Neural cell (in vitro differentiated cells): ENCODE results near the gene PCMT1. TPM values are rescaled to one million over a fixed set of nuclear protein-coding genes. Genes with fewer than 3 reads are reported as not detected.

Experiments
- H2AFZ ChIP-seq: fragments of 200-600, 300-800 bp; sonication (generic), shearing (Covaris generic); 2 replicates; pipeline ENCODE4 v1.6.0; 2014; ENCODE audit warnings: low read depth, mild to moderate bottlenecking, antibody characterized with exemption, low read length, moderate library complexity
- H3F3A ChIP-seq: fragments of 200-600 bp; shearing (Covaris generic); 2 replicates; pipeline ENCODE4 v1.6.1; 2016; ENCODE audit warnings: mild to moderate bottlenecking, moderate library complexity, mixed read lengths, antibody characterized with exemption, low read length; ENCODE audit not compliant: insufficient read depth, poor library complexity, severe bottlenecking
- H3K27ac ChIP-seq: fragments of 200-600, 300-800 bp; sonication (generic), shearing (Covaris generic); 2 replicates; pipeline ENCODE4 v1.5.1; 2014; ENCODE audit warnings: mild to moderate bottlenecking, low read length, moderate library complexity
- H3K27me3 ChIP-seq: fragments of 300-800, 200-600 bp; sonication (generic), shearing (Covaris generic); 2 replicates; pipeline ENCODE4 v1.6.0; 2014; ENCODE audit warnings: mild to moderate bottlenecking, low read depth, low read length, moderate library complexity; ENCODE audit not compliant: insufficient read depth
- H3K36me3 ChIP-seq: fragments of 300-800, 200-600 bp; sonication (generic), shearing (Covaris generic); 2 replicates; pipeline ENCODE4 v1.5.1; 2014; ENCODE audit warnings: mild to moderate bottlenecking, antibody characterized with exemption, low read length, moderate library complexity; ENCODE audit not compliant: insufficient read depth
- H3K4me2 ChIP-seq: fragments of 300-800, 200-600 bp; sonication (generic), shearing (Covaris generic); 2 replicates; pipeline ENCODE4 v1.6.0; 2014; ENCODE audit warnings: mild to moderate bottlenecking, low read length
- H3K4me3 ChIP-seq: fragments of 300-800, 200-600 bp; sonication (generic), shearing (Covaris generic); 2 replicates; pipeline ENCODE4 v1.5.1; 2014; ENCODE audit warnings: mild to moderate bottlenecking, low read length, moderate library complexity
- H3K79me2 ChIP-seq: fragments of 200-600 bp; shearing (Covaris generic); replicated peaks from 2 replicates; pipeline ENCODE4 v1.6.0; 2014; ENCODE audit warnings: mild to moderate bottlenecking, low read length, moderate library complexity; ENCODE audit not compliant: insufficient read depth
- H3K9ac ChIP-seq: fragments of 300-800, 200-600 bp; sonication (generic), shearing (Covaris generic); 2 replicates; pipeline ENCODE4 v1.6.1; 2016; ENCODE audit warnings: mild to moderate bottlenecking, low read length, mixed read lengths
- H3K9me2 ChIP-seq: fragments of 200-600 bp; shearing (Covaris generic); 2 replicates; pipeline ENCODE4 v1.6.1; 2016; ENCODE audit warnings: mild to moderate bottlenecking, low read length, mixed read lengths; ENCODE audit not compliant: insufficient read depth
- H3K9me3 ChIP-seq: fragments of 200-600, 300-800 bp; sonication (generic), shearing (Covaris generic); 2 replicates; pipeline ENCODE4 v1.6.1; 2016; ENCODE audit warnings: mild to moderate bottlenecking, mixed run types, low read length, moderate library complexity, mixed read lengths
- H4K20me1 ChIP-seq: fragments of 200-600 bp; shearing (Covaris generic); 2 replicates; pipeline ENCODE4 v1.6.1; 2016; ENCODE audit warnings: mild to moderate bottlenecking, mixed run types; ENCODE audit not compliant: insufficient read depth
- EP300 ChIP-seq: fragments of 450-650 bp; conservative IDR thresholded peaks from 2 replicates; pipeline ENCODE4 v1.6.1; 2014; ENCODE audit warnings: antibody characterized with exemption, mild to moderate bottlenecking, moderate library complexity; ENCODE audit not compliant: poor library complexity, severe bottlenecking
- EZH2 ChIP-seq: fragments of 200-600, 300-800 bp; shearing (Covaris generic), sonication (generic); IDR thresholded peaks from 2 replicates; pipeline ENCODE4 v1.6.1; 2014; ENCODE audit warnings: antibody characterized with exemption, low read length, borderline replicate concordance, mild to moderate bottlenecking; ENCODE audit not compliant: insufficient read depth, poor library complexity, severe bottlenecking
- MXI1 ChIP-seq: fragments of 450-650 bp; conservative IDR thresholded peaks from 2 replicates; pipeline ENCODE4 v1.6.1; 2014; ENCODE audit warnings: antibody characterized with exemption, mild to moderate bottlenecking; ENCODE audit not compliant: poor library complexity, severe bottlenecking
- POLR2AphosphoS5 ChIP-seq: IDR thresholded peaks from 2 replicates; pipeline ENCODE4 v1.6.1; 2012
- RAD21 ChIP-seq: fragments of 450-650 bp; conservative IDR thresholded peaks from 2 replicates; pipeline ENCODE4 v1.6.1; 2014; ENCODE audit warnings: antibody characterized with exemption, mild to moderate bottlenecking, moderate library complexity
- SMC3 ChIP-seq: fragments of 450-650 bp; conservative IDR thresholded peaks from 2 replicates; pipeline ENCODE4 v1.6.1; 2014; ENCODE audit warnings: antibody characterized with exemption, mild to moderate bottlenecking, moderate library complexity; ENCODE audit not compliant: poor library complexity
- TAF1 ChIP-seq: IDR thresholded peaks from 2 replicates; pipeline ENCODE4 v1.6.1; 2012; ENCODE audit warnings: low read depth
- polyA plus RNA-seq: library from polyadenylated mRNA; depleted of rRNA; stranded (reverse); fragments of >200 nt; gene quantifications from 2 replicates; pipeline ENCODE4 v1.2.3, GENCODE V29; 2014
- TF ChIP-seq, protein P1 (sequence below): IDR thresholded peaks from 2 replicates; pipeline ENCODE4 v1.6.1; 2012; ENCODE audit warnings: borderline replicate concordance
- TF ChIP-seq, protein P2 (sequence below): fragments of 450-650 bp; IDR thresholded peaks from 2 replicates; pipeline ENCODE4 v1.5.1; 2014; ENCODE audit warnings: antibody characterized with exemption, mild to moderate bottlenecking, moderate library complexity; ENCODE audit not compliant: poor library complexity, severe bottlenecking

PCMT1 gene
- polyA plus RNA-seq, 1 donor from 2014 or later: 384 TPM

DNA sequence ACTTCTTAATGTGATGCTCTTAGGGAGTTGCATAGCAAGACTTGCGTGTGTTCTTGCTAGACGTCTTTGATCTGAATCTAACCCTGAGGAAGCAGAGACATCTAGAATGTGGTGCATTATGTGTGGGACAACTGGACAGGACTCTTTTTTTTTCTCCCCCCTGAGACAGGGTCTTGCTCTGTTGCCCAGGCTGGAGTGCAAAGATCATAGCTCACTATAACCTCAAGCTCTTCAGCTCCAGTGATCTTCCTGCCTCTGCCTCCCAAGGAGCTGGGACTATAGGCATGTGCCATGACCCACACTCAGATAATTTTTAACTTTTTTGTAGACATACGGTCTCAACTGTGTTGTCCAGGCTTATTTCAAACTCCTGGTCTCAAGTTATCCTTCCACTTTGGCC is 34.0 kb downstream of the PCMT1 start:
- no peak for TF ChIP-seq MXI1
- no peak for TF ChIP-seq EZH2
- TF ChIP-seq TAF1: no peak
- no peak for TF ChIP-seq EP300
- H3K9ac ChIP-seq: no peak overlapping the region
- H3K27me3 ChIP-seq: no peaks in the 10 kb centered on the region
- no peaks in the 10 kb centered on the region for H3K36me3 ChIP-seq
- no peaks in the 10 kb centered on the region for H4K20me1 ChIP-seq
- no peaks in the 10 kb centered on the region for H3K9me2 ChIP-seq
- no peak overlapping the region for H3K27ac ChIP-seq
- H3K4me3 ChIP-seq: no peak overlapping the region
- H3K9me3 ChIP-seq: no peaks in the 10 kb centered on the region
- no peaks in the 10 kb centered on the region for H3K79me2 ChIP-seq
- no peak overlapping the region for H2AFZ ChIP-seq
- H3F3A ChIP-seq: no peaks in the 10 kb centered on the region
- H3K4me2 ChIP-seq: no peak overlapping the region

DNA sequence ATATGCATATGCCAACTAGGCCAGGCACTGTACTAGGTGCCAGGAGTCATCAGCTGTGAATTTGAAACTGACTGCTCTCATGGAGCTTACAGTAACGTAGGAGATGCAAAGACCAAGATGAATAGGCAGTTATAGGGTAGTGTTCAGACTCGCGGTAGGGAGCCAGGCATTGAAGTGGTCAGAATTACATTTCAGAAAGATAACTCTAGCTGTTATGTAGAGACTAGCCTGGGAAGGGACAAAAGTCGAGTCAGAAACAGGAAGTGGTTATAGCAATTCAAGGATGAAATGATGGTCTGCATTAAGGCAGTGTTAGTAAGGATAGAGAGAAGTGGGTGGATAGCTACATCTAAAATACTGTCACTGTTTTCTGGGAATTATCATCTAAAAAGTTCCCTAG is 56.6 kb downstream of the PCMT1 start:
- no peak overlapping the region for H3K27ac ChIP-seq
- no peak overlapping the region for H3K9ac ChIP-seq
- TF ChIP-seq EP300 (no peak), SMC3 (no peak), EZH2 (no peak)
- TF ChIP-seq, protein P1, sequence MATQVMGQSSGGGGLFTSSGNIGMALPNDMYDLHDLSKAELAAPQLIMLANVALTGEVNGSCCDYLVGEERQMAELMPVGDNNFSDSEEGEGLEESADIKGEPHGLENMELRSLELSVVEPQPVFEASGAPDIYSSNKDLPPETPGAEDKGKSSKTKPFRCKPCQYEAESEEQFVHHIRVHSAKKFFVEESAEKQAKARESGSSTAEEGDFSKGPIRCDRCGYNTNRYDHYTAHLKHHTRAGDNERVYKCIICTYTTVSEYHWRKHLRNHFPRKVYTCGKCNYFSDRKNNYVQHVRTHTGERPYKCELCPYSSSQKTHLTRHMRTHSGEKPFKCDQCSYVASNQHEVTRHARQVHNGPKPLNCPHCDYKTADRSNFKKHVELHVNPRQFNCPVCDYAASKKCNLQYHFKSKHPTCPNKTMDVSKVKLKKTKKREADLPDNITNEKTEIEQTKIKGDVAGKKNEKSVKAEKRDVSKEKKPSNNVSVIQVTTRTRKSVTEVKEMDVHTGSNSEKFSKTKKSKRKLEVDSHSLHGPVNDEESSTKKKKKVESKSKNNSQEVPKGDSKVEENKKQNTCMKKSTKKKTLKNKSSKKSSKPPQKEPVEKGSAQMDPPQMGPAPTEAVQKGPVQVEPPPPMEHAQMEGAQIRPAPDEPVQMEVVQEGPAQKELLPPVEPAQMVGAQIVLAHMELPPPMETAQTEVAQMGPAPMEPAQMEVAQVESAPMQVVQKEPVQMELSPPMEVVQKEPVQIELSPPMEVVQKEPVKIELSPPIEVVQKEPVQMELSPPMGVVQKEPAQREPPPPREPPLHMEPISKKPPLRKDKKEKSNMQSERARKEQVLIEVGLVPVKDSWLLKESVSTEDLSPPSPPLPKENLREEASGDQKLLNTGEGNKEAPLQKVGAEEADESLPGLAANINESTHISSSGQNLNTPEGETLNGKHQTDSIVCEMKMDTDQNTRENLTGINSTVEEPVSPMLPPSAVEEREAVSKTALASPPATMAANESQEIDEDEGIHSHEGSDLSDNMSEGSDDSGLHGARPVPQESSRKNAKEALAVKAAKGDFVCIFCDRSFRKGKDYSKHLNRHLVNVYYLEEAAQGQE: no peak
- H3K9me2 ChIP-seq: no peaks in the 10 kb centered on the region
- H3K27me3 ChIP-seq: no peaks in the 10 kb centered on the region
- H2AFZ ChIP-seq: no peak overlapping the region
- H3K36me3 ChIP-seq: no peaks in the 10 kb centered on the region
- no peak overlapping the region for H3K4me2 ChIP-seq
- H3K9me3 ChIP-seq: no peaks in the 10 kb centered on the region
- H4K20me1 ChIP-seq: no peaks in the 10 kb centered on the region
- no peaks in the 10 kb centered on the region for H3F3A ChIP-seq
- no peak overlapping the region for H3K4me3 ChIP-seq
- H3K79me2 ChIP-seq: no peaks in the 10 kb centered on the region

DNA sequence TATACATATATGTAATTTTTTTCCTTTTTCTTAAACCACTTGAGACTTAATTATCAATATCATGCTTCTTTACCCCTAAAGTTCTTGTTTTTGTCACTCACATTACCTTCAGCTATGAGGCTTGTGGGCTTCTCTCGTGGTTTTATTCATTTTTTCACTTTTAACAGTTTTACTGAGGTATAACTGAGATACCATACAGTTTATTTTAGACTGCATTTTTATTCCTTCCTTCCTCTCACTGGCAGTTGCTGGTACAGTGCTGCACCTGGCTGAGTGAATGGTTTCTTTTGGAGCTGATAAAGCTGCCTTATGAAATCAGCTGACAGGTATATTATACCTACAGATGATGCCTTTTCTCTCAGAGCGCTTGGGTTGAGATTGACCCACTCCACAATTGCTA is 60.3 kb downstream of the PCMT1 start:
- Histone ChIP-seq H3K9me2 (no peaks in the 10 kb centered on the region), H3K79me2 (no peaks in the 10 kb centered on the region), H3K9ac (no peak overlapping the region), H3K9me3 (no peaks in the 10 kb centered on the region), H2AFZ (no peak overlapping the region), H3K27me3 (no peaks in the 10 kb centered on the region), H3K4me3 (no peak overlapping the region), H3F3A (no peaks in the 10 kb centered on the region), H4K20me1 (no peaks in the 10 kb centered on the region), H3K27ac (no peak overlapping the region), H3K4me2 (no peak overlapping the region), H3K36me3 (peaks cover 4% of the 10 kb centered on the region)
- no peak for TF ChIP-seq RAD21
- no peak for TF ChIP-seq TAF1
- TF ChIP-seq POLR2AphosphoS5: no peak
- TF ChIP-seq, protein P2, sequence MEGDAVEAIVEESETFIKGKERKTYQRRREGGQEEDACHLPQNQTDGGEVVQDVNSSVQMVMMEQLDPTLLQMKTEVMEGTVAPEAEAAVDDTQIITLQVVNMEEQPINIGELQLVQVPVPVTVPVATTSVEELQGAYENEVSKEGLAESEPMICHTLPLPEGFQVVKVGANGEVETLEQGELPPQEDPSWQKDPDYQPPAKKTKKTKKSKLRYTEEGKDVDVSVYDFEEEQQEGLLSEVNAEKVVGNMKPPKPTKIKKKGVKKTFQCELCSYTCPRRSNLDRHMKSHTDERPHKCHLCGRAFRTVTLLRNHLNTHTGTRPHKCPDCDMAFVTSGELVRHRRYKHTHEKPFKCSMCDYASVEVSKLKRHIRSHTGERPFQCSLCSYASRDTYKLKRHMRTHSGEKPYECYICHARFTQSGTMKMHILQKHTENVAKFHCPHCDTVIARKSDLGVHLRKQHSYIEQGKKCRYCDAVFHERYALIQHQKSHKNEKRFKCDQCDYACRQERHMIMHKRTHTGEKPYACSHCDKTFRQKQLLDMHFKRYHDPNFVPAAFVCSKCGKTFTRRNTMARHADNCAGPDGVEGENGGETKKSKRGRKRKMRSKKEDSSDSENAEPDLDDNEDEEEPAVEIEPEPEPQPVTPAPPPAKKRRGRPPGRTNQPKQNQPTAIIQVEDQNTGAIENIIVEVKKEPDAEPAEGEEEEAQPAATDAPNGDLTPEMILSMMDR: no peak
- TF ChIP-seq EZH2: no peak
